DLD1 (cell line): ENCODE data around the gene TAF7.

Source experiments
- in situ Hi-C: cut with HindIII; loops from 2 replicates; pipeline ENCODE4 v1.10.0; 2017; ENCODE audit warnings: low sequenced_read_pairs

The TAF7 gene, protein sequence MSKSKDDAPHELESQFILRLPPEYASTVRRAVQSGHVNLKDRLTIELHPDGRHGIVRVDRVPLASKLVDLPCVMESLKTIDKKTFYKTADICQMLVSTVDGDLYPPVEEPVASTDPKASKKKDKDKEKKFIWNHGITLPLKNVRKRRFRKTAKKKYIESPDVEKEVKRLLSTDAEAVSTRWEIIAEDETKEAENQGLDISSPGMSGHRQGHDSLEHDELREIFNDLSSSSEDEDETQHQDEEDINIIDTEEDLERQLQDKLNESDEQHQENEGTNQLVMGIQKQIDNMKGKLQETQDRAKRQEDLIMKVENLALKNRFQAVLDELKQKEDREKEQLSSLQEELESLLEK

DNA sequence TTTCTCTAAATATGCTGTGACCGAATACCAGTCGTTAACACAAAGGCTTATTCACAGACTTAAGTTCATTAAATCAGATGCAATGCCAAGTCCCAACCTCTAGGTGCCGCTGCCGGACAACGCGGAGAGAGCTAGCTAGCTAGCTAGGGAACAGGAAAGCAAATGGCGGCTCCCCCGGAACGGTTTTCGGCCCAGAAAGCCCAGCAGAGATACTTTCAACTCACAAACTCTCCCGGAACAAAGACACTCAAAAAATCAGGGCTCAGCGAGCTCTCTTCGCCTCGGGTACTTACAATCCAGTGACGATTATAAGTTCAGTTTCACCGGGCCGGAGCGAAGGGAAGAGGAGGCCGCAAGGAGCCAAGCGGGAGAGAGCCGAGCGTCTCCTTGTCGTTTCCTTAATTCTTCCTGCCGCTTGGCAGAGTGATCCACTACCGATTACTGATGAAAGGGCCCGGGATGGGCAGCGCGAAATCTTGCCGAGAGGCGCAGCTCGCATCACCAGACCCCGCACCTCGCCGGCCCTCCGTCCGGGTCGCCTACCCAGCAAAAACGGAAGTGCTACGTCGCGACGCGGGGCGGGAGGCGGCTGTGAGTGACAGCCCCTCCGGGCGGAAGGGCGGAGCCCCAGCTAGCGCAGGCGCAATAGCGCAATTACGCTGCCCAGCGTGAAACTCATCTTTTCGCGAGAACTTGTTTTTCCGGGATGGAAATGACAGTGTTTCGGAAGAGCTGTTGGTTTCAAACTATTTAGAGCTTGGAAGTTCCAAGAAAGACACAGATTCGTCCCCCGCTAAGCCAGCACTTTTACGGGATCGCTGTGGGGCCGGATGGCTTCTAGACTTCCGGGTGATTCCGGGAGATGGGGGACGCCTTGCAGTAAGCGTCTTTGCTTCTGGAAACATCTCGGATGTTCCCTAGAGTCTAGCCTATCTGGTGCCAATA, at the start of gene TAF7:
Gene TAF7 (minus strand): TSS at position 560 of the 945 bp plus-strand sequence. CDS start 740 bp downstream, outside the sequence.
- in situ Hi-C loops = no loop called here

DNA sequence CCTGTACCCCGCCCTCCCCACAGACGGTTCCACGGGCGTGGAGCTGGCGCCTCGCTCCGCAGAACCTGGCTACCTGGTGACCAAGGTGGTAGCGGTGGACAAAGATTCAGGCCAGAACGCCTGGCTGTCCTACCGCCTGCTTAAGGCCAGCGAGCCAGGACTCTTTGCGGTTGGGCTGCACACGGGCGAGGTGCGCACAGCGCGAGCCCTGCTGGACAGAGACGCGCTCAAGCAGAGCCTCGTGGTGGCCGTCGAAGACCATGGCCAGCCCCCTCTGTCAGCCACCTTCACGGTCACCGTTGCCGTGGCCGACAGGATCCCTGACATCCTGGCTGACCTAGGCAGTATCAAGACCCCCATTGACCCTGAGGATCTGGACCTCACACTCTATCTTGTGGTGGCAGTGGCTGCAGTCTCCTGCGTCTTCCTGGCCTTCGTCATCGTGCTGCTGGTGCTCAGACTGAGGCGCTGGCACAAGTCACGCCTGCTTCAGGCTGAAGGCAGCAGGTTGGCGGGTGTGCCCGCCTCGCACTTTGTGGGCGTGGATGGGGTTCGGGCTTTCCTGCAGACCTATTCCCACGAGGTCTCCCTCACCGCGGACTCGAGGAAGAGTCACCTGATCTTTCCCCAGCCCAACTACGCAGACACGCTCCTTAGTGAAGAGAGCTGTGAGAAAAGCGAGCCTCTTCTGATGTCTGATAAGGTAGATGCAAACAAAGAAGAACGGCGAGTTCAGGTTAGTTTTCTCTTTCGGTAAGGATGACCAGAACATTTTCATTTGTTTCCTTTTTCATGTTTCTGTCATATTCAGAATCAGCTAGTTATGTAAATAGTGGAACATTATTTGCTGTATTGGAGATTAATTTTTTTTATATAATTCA, 45.7 kb upstream of the TAF7 start:
- in situ Hi-C loops = no loop called here

DNA sequence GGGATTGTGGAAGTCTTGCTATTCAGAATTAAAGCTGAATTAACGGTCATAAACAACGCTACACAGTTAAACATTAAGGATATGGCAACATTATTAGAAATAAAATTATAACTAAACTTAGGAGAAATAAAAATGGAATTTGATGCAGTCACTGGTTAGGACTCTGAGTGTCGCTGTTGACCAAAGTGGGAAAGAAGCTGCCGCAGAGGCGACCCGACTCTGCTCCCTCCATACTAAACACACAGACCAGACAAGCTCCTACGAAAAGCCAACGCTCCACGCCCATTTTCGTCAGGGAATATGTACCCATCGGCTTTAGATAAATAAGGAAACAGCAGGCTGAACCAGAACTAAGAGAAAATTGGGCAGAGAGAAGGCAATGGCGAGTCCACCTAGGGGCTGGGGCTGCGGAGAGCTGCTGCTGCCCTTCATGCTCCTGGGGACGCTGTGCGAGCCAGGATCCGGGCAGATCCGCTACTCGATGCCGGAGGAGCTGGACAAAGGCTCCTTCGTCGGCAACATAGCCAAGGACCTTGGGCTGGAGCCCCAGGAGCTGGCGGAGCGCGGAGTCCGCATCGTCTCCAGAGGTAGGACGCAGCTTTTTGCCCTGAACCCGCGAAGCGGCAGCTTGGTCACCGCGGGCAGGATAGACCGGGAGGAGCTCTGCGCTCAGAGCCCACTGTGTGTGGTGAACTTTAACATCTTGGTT, 43.5 kb upstream of the TAF7 start, which contains the start of gene PCDHGA5:
Gene PCDHGA5 (plus strand): TSS at position 211 of the 709 bp plus-strand sequence. CDS start 169 bp downstream, at position 380.
- in situ Hi-C loops = no loop called here

DNA sequence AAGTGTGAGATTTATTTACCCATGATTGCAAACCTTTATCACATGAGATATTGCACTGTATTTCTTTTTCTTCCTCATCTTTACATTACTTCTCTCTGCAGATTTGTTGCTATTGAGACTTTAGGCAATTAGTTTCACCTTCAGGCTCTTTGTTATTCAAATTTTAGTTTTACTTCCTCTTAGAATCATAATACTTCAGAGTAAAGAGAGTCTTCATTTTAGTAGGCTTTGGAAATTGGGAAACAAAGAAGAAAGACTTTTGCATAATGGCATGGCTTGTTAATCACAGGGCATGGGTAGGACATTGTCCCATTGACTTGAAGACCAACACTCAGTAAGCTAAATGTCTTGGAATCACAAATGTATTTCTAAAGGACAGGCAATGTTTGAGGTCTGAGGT, 42.1 kb upstream of the TAF7 start:
- in situ Hi-C loops = no loop called here

DNA sequence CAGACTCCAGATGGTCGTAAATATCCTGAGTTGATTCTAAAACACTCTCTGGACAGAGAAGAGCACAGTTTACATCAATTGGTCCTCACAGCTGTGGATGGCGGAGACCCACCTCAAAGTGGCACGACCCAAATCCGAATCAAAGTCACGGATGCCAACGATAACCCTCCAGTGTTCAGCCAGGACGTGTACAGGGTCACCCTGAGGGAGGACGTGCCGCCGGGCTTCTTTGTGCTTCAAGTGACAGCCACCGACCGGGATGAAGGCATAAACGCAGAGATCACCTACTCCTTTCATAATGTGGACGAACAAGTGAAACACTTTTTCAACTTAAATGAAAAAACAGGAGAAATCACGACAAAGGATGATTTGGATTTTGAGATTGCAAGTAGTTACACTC, 40.1 kb upstream of the TAF7 start:
- in situ Hi-C loops = no loop called here

DNA sequence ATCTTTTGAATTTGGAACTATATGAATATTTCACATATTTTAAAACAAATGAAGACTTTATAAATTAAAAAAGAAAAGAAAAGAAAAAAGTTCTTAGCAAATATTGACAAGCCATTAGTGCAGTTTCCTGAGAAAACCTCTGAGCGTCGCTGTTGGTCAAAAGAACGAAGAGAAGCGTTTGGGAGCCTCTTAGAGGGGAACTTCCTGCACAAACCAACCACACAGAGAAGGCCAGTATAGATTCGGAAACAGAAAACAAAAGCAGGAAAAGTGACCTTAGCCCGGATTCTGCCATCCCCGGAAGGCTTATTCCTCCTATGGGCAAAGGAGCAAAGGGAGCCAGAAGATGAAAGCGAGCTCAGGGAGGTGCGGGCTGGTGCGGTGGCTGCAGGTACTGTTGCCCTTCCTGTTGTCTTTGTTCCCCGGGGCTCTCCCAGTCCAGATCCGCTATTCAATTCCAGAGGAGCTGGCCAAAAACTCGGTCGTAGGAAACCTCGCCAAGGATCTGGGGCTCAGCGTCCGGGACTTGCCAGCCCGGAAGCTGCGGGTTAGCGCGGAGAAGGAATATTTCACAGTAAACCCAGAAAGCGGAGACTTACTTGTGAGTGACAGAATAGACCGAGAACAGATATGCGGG, 39.3 kb upstream of the TAF7 start, which contains the start of gene PCDHGB2:
Gene PCDHGB2 (plus strand): TSS at position 205 of the 637 bp plus-strand sequence. CDS start 142 bp downstream, at position 347.
- in situ Hi-C loops = no loop called here

DNA sequence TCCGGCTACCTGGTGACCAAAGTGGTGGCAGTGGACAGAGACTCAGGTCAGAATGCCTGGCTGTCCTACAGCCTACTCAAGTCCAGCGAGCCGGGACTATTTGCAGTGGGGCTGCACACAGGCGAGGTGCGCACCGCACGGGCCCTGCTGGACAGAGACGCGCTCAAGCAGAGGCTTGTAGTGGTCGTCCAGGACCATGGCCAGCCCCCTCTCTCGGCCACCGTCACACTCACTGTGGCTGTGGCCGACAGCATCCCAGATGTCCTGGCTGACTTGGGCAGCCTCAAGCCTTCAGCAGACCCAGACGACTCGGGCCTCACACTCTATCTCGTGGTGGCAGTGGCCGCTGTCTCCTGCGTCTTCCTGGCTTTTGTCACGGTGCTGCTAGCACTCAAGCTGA, 36.4 kb upstream of the TAF7 start:
- in situ Hi-C loops = no loop called here

DNA sequence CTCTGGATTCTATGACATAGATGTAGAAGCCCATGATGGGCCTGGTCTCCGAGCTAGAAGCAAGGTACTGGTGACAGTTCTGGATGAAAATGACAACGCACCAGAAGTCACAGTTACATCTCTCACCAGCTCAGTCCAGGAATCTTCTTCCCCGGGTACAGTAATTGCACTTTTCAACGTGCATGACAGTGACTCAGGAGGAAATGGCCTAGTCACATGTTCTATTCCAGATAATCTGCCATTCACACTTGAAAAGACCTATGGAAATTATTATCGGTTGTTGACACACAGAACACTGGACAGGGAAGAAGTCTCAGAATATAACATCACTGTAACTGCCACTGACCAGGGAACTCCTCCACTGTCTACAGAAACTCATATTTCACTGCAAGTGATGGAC, 35.5 kb upstream of the TAF7 start:
- in situ Hi-C loops = no loop called here

DNA sequence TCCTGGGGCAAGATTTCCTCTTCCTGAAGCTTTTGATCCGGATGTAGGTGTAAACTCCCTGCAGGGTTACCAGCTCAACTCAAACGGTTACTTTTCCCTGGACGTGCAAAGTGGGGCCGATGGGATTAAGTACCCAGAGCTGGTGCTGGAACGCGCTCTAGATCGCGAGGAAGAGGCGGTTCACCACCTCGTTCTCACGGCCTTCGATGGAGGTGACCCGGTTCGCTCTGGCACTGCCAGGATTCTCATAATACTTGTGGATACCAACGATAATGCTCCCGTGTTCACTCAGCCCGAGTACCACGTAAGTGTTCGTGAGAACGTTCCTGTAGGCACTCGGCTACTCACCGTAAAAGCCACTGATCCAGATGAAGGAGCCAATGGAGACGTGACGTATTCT, 35.1 kb upstream of the TAF7 start:
- in situ Hi-C loops = no loop called here

DNA sequence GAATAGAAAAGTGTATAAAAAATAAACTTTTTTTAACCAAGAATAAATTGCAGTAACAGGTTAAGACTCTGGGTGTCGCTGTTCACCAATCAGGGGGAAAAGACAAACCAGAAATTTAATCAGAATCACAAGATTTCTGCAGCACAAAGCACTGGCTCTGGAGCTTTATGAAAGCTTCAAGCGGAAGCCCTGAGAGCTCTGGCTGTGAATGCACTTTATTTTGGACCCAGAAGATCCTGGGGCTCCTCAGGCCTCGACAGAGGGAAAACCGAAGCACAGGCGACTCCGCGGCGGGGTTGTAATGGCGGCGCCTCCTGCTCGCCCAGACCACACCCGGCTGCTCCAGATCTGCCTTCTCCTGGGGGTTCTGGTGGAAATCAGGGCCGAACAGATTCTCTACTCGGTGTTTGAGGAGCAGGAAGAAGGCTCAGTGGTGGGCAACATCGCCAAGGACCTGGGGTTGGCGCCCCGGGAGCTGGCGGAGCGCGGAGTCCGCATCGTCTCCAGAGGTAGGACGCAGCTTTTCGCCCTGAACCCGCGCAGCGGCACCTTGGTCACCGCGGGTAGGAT, 34.4 kb upstream of the TAF7 start, which contains the start of gene PCDHGA4:
Gene PCDHGA4 (plus strand): TSS at position 122 of the 570 bp plus-strand sequence. CDS start 87 bp downstream, at position 209.
- in situ Hi-C loops = no loop called here

DNA sequence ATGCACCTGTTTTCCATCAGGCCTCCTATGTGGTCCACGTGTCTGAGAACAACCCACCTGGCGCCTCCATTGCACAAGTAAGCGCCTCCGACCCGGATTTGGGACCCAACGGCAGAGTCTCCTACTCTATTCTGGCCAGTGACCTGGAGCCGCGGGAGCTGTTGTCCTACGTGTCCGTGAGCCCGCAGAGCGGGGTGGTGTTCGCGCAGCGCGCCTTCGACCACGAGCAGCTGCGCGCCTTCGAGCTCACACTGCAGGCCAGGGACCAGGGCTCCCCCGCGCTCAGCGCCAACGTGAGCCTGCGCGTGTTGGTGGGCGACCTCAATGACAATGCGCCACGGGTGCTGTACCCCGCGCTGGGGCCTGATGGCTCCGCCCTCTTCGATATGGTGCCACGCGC, 31.0 kb upstream of the TAF7 start:
- in situ Hi-C loops = no loop called here

DNA sequence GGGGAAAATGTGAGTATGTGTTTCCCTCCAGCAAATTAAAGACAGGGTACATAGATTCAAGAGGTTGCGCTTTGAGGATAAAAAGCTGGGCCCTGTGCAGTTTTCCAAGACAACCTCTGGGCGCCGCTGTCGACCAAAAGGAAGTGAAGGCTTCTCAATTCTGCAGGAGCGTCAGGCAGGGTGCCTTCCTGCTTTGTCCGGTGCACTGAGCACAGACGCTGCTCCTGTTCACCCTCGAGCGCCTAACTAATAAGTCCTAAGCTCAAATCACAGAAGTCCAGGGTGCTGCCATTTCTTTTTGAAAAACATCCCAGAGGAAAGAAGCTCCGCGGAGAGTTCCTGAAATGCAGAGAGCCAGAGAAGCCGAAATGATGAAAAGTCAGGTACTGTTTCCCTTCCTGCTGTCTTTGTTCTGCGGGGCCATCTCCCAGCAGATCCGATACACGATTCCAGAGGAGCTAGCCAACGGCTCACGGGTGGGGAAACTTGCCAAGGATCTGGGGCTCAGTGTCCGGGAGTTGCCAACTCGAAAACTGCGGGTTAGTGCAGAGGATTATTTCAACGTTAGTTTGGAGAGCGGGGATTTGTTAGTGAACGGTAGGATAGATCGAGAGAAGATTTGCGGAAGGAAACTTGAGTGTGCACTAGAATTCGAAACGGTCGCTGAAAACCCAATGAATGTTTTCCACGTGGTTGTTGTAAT, 29.5 kb upstream of the TAF7 start, which contains the start of gene PCDHGB1:
Gene PCDHGB1 (plus strand): TSS at position 183 of the 703 bp plus-strand sequence. CDS start 162 bp downstream, at position 345.
- in situ Hi-C loops = loop anchor here (25.0 kb wide), 1 partner anchor 162 kb away; no protein-coding TSS in a partner anchor

DNA sequence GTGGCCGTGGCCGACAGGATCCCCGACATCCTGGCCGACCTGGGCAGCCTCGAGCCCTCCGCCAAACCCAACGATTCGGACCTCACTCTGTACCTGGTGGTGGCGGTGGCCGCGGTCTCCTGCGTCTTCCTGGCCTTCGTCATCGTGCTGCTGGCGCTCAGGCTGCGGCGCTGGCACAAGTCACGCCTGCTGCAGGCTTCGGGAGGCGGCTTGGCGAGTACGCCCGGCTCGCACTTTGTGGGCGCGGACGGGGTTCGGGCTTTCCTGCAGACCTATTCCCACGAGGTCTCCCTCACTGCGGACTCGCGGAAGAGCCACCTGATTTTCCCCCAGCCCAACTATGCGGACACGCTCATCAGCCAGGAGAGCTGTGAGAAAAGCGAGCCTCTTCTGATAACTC, 25.4 kb upstream of the TAF7 start:
- in situ Hi-C loops = loop anchor here (25.0 kb wide), 1 partner anchor 166 kb away; no protein-coding TSS in a partner anchor

DNA sequence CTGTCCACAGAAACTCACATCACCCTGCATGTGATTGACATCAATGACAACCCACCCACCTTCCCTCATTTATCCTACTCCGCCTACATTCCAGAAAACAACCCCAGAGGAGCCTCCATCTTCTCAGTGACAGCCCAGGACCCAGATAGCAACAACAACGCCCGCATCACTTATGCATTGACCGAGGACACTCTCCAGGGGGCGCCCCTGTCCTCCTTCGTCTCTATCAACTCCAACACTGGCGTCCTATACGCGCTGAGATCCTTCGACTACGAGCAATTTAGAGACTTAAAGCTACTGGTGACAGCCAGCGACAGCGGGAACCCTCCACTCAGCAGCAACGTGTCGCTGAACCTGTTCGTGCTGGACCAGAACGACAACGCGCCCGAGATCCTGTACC, 24.7 kb upstream of the TAF7 start:
- in situ Hi-C loops = loop anchor here (25.0 kb wide), 1 partner anchor 167 kb away; no protein-coding TSS in a partner anchor

DNA sequence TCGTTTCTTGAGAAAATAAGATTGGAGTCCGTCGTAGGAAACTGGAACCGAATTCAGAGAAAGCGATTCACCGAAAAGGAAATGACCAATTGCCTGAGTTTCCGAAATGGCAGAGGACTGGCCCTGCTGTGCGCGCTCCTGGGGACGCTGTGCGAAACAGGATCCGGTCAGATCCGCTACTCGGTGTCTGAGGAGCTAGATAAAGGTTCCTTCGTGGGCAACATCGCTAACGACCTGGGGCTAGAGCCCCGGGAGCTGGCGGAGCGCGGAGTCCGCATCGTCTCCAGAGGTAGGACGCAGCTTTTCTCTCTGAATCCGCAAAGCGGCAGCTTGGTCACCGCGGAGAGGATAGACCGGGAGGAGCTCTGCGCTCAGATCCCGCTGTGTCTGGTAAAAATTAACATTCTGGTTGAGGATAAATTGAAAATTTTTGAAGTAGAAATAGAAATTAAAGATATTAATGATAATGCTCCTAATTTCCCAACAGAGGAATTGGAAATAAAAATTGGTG, 23.4 kb upstream of the TAF7 start:
- in situ Hi-C loops = loop anchor here (25.0 kb wide), 1 partner anchor 168 kb away; no protein-coding TSS in a partner anchor

DNA sequence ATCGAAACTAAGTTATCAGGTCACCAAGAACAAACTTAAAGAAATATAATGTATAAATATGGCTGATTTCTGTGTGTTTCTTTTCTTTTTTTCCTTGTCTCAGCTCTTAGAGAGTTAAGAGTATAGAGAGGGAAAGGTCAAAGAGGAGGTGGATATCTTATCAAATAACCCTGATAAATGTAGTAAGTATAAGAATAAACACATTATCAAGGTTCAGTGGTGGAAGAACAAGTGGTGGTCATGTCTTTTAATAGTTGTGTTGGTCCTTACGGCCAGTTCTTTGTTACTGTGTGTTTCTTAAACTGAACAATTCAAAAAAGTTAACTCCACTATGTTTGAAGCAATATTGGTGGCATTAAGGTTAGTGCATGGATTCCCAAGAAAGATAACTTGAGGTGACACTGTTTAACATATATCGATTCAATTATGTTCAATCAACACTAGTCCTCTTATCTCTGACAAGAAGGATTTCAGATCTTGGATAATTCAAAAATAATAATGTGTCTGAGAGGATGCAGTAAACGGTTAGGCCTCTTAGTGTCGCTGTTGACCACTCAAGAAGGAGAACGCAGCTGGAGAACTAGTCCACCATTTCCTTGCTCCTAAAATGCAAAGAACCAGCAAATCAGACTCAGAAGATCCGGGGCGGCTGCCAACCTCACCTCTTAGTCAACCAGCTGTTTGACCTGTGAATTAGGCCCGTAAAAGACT, 22.8 kb upstream of the TAF7 start, which contains the start of gene PCDHGA3:
Gene PCDHGA3 (plus strand): TSS at position 588 of the 711 bp plus-strand sequence. CDS start 205 bp downstream, outside the sequence.
- in situ Hi-C loops = loop anchor here (25.0 kb wide), 1 partner anchor 169 kb away; no protein-coding TSS in a partner anchor

DNA sequence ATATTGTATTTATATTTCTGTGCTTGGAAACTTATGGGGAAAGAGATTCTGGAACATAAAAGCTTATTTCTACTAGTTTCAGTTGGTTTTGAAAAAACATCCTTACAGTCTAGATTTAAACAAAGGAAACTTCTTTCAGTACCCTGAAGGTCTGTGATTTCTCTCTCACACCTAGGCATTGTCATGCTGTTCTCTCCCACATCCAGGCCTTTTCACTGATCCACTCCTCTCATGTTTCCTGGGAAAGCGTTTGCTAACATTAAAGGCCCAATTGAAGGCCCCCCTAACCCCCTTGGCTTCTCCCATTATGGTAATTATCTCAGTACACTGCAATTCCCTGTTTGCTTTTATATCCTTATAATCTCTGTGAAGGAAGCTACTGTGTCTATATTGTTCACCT, 22.2 kb upstream of the TAF7 start:
- in situ Hi-C loops = loop anchor here (25.0 kb wide), 1 partner anchor 170 kb away; no protein-coding TSS in a partner anchor
